Measurements from ENCODE around the gene MIPEP. TPM values are rescaled to one million over a fixed set of nuclear protein-coding genes. Genes with fewer than 3 reads are reported as not detected.

The MIPEP gene
- total and polyA plus RNA-seq, 2 donors (not counting 1 experiment from before 2014, with no cell fraction given) = 90.0 to 92.5 TPM

- H3K4me3 ChIP-seq (replicated peaks in 1 of 4; ENCODE audit: control extremely low read depth in 1 of 4, insufficient read depth in 1 of 4, low read depth in 3 of 4, low read length in 4 of 4) = no peak overlapping the region
- H4K20me1 ChIP-seq (ENCODE audit: control insufficient read depth, extremely low read depth, insufficient read depth, low read length) = no peaks in the 10 kb centered on the region
- no peaks in the 10 kb centered on the region for H3K27me3 ChIP-seq (ENCODE audit: control insufficient read depth, insufficient read depth, low read length)
- no peak overlapping the region for H2AFZ ChIP-seq (ENCODE audit: low read length)
- H3K4me1 ChIP-seq (ENCODE audit: control insufficient read depth, extremely low read depth, insufficient read depth, low read length) = peaks cover 7% of the 10 kb centered on the region
- no peak for DNase-seq (ENCODE audit: low read depth in 2 of 2)
- TF ChIP-seq CTCF (conservative IDR thresholded peaks at IDR 0.05 in 1 of 2, IDR thresholded peaks at IDR 0.05 in 1 of 2; ENCODE audit: low read depth in 1 of 2, low read length in 2 of 2) (no peak), EZH2 (IDR thresholded peaks at IDR 0.05; ENCODE audit: low read length, missing control alignments) (no peak)
- no peak overlapping the region for H3K9ac ChIP-seq (ENCODE audit: insufficient read depth, low read length)
- no peak overlapping the region for H3K27ac ChIP-seq (ENCODE audit: insufficient read depth, low read length)
- no peak overlapping the region for H3K4me2 ChIP-seq (ENCODE audit: extremely low read depth, insufficient read depth, low read length)
- H3K36me3 ChIP-seq (ENCODE audit: control insufficient read depth, insufficient read depth, low read length) = no peaks in the 10 kb centered on the region
- H3K79me2 ChIP-seq (ENCODE audit: control insufficient read depth, insufficient read depth, low read length) = no peaks in the 10 kb centered on the region
- no peaks in the 10 kb centered on the region for H3K9me3 ChIP-seq (ENCODE audit: control insufficient read depth, insufficient read depth, low read depth, low read length)
Observed at GRCh38 chr13:23770428-23770827, 118.8 kb downstream of the MIPEP start.

- TF ChIP-seq CTCF (conservative IDR thresholded peaks at IDR 0.05 in 1 of 2, IDR thresholded peaks at IDR 0.05 in 1 of 2; ENCODE audit: low read depth in 1 of 2, low read length in 2 of 2) = no peak
- no peak for TF ChIP-seq EZH2 (IDR thresholded peaks at IDR 0.05; ENCODE audit: low read length, missing control alignments)
- Histone ChIP-seq H2AFZ (ENCODE audit: low read length) (no peak overlapping the region), H3K4me3 (replicated peaks in 1 of 4; ENCODE audit: control extremely low read depth in 1 of 4, insufficient read depth in 1 of 4, low read depth in 3 of 4, low read length in 4 of 4) (no peak overlapping the region), H3K79me2 (ENCODE audit: control insufficient read depth, insufficient read depth, low read length) (no peaks in the 10 kb centered on the region), H3K27ac (ENCODE audit: insufficient read depth, low read length) (no peak overlapping the region), H3K9ac (ENCODE audit: insufficient read depth, low read length) (no peak overlapping the region), H4K20me1 (ENCODE audit: control insufficient read depth, extremely low read depth, insufficient read depth, low read length) (no peaks in the 10 kb centered on the region), H3K4me2 (ENCODE audit: extremely low read depth, insufficient read depth, low read length) (no peak overlapping the region), H3K9me3 (ENCODE audit: control insufficient read depth, insufficient read depth, low read depth, low read length) (no peaks in the 10 kb centered on the region), H3K27me3 (ENCODE audit: control insufficient read depth, insufficient read depth, low read length) (no peaks in the 10 kb centered on the region), H3K4me1 (ENCODE audit: control insufficient read depth, extremely low read depth, insufficient read depth, low read length) (peaks cover 7% of the 10 kb centered on the region), H3K36me3 (ENCODE audit: control insufficient read depth, insufficient read depth, low read length) (no peaks in the 10 kb centered on the region)
- DNase-seq (ENCODE audit: low read depth in 2 of 2) = no peak
Observed at GRCh38 chr13:23769401-23769800, 119.8 kb downstream of the MIPEP start.

- Histone ChIP-seq H3K9ac (ENCODE audit: insufficient read depth, low read length) (no peak overlapping the region), H3K79me2 (ENCODE audit: control insufficient read depth, insufficient read depth, low read length) (no peaks in the 10 kb centered on the region), H3K4me3 (replicated peaks in 1 of 4; ENCODE audit: control extremely low read depth in 1 of 4, insufficient read depth in 1 of 4, low read depth in 3 of 4, low read length in 4 of 4) (no peak overlapping the region), H3K27ac (ENCODE audit: insufficient read depth, low read length) (no peak overlapping the region), H3K4me1 (ENCODE audit: control insufficient read depth, extremely low read depth, insufficient read depth, low read length) (peaks cover 7% of the 10 kb centered on the region), H3K27me3 (ENCODE audit: control insufficient read depth, insufficient read depth, low read length) (no peaks in the 10 kb centered on the region), H3K36me3 (ENCODE audit: control insufficient read depth, insufficient read depth, low read length) (no peaks in the 10 kb centered on the region), H2AFZ (ENCODE audit: low read length) (no peak overlapping the region), H4K20me1 (ENCODE audit: control insufficient read depth, extremely low read depth, insufficient read depth, low read length) (no peaks in the 10 kb centered on the region), H3K9me3 (ENCODE audit: control insufficient read depth, insufficient read depth, low read depth, low read length) (no peaks in the 10 kb centered on the region), H3K4me2 (ENCODE audit: extremely low read depth, insufficient read depth, low read length) (no peak overlapping the region)
- no peak for DNase-seq (ENCODE audit: low read depth in 2 of 2)
- no peak for TF ChIP-seq EZH2 (IDR thresholded peaks at IDR 0.05; ENCODE audit: low read length, missing control alignments)
- no peak for TF ChIP-seq CTCF (conservative IDR thresholded peaks at IDR 0.05 in 1 of 2, IDR thresholded peaks at IDR 0.05 in 1 of 2; ENCODE audit: low read depth in 1 of 2, low read length in 2 of 2)
Observed at GRCh38 chr13:23767838-23768237, 121.4 kb downstream of the MIPEP start.
